SKM-1 treated with dmso at 0.1 percent for 144 hours (cell line): ENCODE data around the gene ABCA1.
"Not testable (repeated sequence)": the region's sequence is repeated elsewhere in the genome, so short reads cannot be mapped to it uniquely, and the experiment has no call there.

ENCODE experiments used
- DNase-seq: peaks from one replicate; lab custom pipeline; 2025; ENCODE audit not compliant: unreplicated experiment; lab: John Stamatoyannopoulos, UW

ABCA1 gene

GRCh38 chr9:104927912-104928740 is at the start of gene ABCA1:
ABCA1 (minus strand) TSS chr9:104928155; CDS start chr9:104903679, 24,476 bp downstream.
- peak; percentile 15 for DNase-seq

GRCh38 chr9:104977580-104977979 is 49.6 kb upstream of the ABCA1 start:
- DNase-seq: no peak

DNA sequence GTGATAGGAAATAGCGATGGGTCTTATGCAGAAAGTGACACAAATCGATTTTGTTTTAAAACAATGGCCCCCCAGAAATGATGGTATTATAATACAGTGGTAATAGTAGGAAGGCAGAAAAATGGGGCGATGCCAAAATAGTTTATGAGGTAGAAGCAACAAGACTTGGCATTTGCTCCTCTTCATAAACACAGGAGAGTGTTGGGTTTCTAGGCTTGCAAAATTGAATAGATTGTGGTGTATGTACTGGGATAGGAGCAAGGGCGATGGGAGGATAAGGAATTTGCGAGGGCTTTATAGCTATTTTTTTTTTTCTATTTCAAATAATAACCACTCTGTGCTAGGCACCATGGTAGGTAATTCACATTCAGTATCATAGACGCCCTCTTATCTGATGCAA is 49.2 kb upstream of the ABCA1 start:
- DNase-seq: no peak

DNA sequence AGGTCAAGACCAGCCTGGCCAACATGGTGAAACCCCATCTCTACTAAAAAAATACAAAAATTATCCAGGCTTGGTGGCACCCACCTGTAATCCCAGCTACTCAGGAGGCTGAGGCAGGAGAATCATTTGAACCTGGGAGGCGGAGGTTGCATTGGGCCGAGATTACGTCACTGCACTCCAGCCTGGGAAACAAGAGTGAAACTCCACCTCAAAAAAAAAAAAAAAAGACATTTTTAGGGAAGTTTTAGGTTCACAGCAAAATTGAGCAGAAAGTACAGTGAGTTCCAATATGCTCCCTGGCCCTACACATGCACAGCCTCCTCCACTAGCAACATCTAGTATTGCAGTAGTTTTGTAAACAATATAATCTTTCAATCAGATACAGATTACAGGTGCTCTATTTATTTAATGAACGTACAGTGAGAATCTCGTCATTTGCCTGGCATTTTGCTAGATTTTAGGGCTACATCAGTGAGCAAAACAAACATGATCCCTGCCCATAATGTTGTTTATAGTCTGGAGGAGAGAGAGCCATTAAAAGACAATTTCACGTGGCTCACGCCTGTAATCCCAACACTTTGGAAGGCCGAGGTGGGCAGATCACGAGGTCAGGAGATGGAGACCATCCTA is 48.1 kb upstream of the ABCA1 start:
- DNase-seq: not testable (repeated sequence)

DNA sequence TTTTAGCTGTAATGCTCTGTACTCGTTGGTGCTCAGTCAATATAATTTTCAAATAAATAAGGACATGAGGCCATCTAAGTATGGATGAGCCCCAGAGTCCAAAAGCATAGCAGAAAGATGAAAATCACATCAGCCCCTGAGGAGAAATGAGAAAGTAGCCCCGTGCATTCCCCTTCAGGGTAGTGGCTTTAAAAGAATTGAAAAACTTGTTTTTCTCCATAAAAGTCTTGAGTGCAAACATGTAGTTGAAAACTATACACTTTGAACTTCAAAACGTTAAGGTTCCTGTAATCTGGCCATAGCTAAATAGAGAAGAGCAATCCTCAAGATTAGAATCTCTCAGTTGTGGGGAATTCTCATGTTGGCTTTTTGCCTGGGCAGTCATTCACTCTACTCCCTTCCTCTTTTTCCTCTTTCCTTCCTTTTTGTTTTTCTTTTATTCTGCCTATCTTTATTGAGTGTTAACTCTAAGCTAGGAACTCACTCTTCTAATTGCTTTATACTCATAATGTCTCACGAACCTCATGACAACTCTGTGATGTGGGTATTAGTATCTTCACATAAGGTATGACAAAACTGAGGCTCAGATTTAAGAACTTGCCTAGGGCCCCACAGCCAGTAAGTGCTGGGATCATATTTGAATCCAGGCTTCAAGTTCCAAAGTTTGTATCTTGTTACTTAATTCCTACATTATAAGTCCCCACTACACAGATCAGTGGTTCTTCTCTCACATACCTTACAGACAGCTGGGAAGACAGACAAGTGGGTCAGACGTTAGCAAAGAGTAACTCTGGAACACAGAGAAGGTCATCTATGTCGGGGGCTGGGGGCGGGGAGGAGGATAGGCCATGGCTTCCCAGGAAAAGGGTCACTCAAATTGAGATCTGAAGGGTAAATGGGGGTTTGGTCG is 46.4 kb upstream of the ABCA1 start:
- peak; percentile 1 for DNase-seq

GRCh38 chr9:104972242-104972866 is 44.4 kb upstream of the ABCA1 start:
- no peak for DNase-seq

DNA sequence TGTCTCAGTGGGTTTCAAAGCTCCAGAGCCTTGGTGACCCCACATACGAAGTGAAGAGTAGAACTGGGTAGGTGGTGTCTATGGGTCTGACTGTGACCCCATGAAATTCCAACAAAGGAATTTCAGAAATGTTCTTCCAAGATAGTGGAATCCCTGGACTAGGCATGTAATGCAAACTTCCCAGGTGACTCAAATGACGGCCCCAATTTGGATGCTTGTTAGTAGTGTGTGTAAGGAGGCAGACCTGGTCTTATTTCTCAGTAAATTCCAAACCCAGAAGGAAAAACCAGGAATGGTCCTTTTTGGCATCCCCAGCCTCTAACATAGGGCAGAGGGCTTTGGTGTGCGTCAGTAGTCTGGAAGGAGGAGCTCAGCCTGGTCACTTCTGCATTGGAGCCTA is 43.6 kb upstream of the ABCA1 start:
- DNase-seq: no peak

DNA sequence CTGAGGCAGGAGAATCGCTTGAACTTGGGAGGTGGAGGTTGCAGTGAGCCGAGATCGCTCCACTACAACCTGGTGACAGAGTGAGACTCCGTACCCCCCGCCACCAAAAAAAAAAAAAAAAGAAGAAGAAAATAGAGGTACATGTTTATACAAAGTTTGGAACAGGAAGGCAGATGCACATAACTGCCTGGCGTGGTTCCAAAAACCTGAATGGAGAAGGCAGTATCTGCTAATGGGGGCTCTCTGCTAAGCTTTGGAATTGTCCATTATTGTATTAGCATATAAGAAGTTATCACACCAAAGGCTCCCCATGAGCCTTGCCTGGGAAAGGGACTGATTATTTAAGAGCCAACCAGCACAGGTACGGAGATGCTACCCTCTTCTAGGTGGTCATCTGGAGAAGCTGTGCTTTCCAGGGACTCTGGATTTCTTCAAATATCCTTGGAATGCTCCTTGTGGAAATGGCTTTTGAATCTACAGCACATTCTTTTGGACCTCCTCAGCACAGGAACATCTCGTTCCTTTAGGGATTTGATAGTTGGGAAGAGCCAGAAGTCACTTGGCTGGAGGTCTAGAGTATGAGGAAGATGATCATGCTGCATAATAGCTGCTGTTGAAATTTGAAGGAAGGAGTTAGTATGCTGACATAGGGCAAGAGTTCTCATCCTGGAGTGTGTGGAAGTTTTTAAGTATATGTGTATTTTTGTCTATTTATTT is 42.5 kb upstream of the ABCA1 start:
- no peak for DNase-seq

- DNase-seq: no peak
Observed at GRCh38 chr9:104969116-104969515, 41.2 kb upstream of the ABCA1 start.

DNA sequence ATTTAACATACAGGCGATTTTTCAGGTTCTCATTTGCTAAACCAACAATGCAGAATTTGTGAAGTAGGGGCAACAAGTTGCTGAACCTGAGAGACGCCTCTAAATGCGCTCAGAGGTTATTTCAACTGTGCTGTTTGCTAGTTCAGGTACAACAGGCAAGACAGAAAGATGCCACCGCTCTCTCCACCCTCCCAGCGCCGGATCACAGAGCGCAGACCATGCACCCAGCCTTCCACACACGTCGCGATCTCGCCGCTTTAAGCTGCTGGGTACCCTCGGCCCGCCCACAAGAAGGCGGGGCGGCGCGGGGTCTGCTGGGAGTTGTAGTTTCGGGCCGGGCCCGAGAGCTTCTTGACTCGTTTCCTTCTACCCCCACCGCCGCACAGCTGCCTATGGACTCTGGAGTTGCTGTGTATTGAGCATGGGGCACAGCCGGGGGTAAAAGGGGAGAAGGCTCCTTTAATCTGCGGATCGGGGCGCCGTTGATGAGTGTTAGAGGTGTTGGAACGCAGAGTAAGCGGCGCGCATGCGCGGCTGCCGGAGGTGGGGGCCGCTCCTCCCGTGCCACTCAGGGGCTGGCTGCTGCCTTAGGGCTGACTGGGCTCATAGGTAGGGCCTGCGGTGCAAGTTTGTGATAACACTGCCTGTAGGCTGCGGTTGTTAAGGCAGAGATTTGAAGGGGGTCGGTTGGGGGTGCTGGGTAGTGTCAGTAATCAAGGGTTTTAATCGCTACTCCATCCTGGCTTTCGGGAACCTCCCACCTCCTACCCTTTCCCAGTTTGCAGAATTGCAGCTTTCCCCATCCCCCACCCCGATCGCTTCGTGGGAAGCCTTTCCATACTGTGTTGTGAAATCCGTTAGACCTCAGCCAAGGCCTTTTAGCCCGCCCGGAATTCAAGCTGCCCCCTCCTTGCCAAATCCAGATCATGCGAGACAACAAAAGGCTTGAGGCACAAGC is 40.3 kb upstream of the ABCA1 start:
- DNase-seq: peak; percentile 35

DNA sequence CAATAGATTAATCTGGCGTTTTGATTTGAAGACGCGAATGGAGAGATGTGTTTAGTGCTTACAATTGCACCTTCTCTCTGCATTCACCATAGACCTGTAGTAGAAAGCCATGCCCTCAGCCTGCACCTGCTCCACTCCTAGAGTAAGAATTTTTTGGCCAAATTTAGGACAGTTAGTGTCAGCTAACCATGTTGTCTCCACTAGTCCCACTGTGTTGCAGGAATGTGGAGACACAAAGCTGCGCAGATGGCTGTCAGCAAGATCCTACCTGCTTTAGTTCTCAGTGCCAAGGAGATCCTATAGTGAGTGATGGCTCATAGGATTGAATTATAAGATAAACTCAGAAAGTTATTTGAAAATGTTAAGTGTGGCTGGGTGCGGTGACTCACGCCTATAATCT is 35.1 kb upstream of the ABCA1 start:
- no peak for DNase-seq

- no peak for DNase-seq
Observed at GRCh38 chr9:104961701-104962359, 33.9 kb upstream of the ABCA1 start.

- peak; percentile 4 for DNase-seq
Observed at GRCh38 chr9:104961238-104961637, 33.3 kb upstream of the ABCA1 start.

- no peak for DNase-seq
Observed at GRCh38 chr9:104960662-104961061, 32.7 kb upstream of the ABCA1 start.

DNA sequence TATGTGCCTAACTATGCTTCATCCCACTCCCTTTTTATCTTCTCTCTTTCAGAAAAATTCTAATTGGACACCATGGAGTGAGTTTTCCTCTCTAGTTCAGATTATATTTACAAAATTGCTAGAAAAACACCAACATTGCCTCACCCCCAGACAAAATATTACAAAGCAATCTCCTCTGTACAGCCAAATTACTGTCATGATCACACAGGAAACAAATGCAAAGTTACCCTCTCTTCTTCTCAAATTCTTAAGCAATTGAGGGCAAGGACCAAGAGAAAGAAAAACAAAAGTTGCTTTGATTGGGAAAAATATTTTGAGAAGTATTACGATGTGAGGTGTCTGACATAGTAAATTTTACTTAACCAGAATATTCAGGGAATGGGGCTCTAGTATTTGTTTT is 30.8 kb upstream of the ABCA1 start:
- DNase-seq: no peak

GRCh38 chr9:104958006-104958405 is 30.1 kb upstream of the ABCA1 start:
- DNase-seq: not testable (repeated sequence)

DNA sequence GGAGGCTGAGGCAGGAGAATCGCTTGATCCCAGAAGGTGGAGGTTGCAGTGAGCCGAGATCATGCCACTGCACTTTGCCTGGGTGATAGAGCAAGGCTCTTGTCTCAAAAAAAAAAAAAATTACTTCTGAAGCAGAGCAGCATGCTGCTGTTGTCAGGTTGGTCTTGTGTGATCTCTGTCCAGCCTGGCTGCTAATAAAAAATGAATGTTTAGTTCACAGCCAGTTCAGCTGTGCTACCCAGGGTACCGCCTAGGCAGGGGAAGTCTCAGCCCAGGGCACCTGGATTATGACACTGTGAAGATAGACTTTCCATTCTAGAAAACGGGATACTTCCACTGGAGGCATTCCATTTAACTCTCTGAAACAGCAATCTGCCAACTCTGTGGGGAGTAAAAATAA is 23.5 kb upstream of the ABCA1 start:
- no peak for DNase-seq

- no peak for DNase-seq
Observed at GRCh38 chr9:104950838-104951237, 22.9 kb upstream of the ABCA1 start.

GRCh38 chr9:104948277-104948676 is 20.3 kb upstream of the ABCA1 start:
- no peak for DNase-seq
